Limb (tissue), 2 donors: ENCODE measurements around the gene PLA2G4F.
A peak's percentile ranks its signal among the peaks of the same experiment; 100 is the strongest.

Source experiments
- DNase-seq, 2 donors: peaks; one replicate each; pipeline ENCODE4 v3.0.0-alpha.2; 2016; ENCODE audit errors: extremely low spot score in 2 of 2

Gene PLA2G4F

DNA sequence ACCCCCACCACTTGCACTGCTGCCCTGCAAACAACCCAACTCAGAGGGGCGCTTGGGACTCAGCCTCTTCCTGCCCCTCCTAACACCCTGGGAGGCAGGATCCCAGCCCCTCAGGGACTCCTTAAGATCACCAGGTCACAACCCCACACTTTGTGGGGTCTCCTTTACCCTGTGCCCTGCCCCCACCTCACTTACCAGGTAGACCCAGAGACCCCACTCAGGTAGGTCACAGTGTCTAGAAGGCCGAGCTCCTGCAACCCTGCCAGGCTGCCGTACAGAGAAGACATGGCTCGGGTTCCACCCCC is 9.1 kb downstream of the PLA2G4F start:
- no peak for DNase-seq

DNA sequence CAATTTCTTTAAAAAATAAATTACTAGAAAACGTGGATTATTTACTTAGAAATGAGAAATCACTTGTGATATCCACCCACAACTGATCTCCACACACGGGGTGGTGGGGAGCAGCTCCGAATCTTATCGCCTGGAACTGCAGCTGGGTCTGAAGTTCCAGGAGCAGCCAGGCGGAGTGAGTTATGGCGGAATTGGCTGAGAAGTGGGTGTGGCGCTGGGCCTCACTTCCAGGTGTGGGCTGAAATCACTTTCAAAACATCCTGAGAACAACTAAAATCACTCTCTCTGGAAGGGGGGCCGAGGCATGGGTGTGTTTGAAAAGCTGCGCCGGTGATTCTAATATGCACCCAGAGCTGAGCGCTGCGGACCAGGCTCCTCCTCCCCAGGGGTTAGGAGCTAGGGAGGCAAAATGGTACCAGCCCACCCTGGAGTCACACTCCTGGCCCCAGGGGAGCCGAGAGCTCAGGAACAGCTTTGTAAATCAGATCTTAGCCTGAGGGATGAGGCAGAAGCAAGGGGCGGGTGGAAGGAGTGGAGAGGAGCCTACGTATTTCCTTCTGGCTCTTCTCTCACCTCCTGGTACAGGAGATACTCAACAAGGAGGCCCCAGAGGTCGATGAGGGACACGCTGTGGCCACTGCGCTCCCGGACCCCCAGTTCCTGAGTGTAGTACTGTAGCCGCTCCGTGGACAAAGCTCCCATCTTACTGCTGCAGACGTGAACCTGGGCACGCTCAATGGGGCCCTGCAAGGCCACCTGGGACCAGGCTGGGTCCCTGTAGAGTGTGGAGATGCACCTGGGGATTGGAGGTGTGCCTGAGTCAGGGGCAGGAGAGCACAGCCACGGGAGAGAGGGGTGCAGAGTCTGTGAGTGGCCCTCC is 9.6 kb downstream of the PLA2G4F start:
- DNase-seq: no peak

DNA sequence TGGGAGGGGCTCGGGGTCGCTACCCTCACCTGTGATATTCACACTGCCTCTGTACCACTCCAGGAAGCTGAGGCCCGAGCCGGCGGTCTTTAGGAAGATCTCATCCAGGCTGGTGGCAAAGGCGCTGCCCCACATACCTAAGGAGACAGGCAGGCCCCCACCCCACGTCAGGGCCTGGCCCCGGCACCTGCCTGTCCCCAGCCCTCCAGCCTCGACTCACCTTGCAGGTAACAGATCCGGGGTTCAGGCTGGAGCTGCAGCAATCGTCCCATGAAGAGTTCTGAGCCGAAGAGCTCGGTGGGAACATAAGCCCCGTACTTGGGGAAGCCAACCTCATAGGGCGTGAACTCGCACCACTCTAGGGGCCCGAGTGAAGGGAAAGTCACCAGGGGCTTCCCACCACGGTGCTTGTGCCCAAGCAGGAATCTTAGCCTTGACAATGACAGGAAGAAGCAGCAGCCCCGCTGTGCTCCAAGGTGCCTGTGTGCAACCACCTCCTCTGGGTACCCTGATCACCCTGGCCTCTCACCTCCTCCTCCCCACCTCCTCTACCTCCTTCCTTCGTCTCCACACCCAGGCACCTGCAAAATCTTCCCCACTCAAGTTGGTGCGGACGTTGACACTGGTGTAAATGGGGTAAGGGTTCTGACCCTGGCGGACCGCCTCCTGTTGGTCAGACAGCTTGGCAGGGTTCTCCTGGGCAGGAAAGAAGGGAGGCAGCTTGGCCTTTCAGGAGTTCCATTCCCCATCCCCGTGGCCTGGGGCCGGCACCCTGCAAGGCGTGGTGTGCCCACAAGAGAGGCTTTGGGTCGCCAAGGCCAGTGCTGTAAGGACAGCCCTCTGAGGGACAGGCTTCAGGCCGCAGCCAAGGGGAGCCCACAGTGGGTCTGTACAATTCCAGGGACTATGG is 10.6 kb downstream of the PLA2G4F start:
- DNase-seq: no peak

DNA sequence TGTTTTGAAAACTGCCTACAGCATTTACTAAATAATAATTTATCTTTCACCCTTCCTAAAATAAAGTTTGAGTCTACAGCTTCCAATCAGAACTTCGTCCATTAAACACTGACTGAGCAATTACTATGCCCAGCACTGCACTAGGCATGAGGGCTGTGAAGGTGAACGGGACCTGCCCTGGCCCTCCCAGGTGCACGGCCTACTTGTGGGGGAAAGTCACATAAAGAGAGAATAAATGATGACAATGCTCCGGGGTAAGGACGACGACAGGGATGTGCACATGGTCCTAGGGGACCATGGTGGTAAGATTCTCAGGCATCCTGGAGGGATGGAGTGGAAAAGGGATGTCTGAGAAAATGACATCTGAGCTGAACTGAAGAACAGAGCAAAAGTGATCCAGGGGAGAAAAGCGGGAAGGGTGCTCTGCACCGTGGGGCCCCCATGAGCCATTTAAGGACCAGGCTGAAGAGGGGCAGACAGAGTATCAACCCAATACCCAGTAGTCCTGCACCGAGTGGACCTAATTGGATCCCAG is 11.5 kb downstream of the PLA2G4F start:
- no peak for DNase-seq

DNA sequence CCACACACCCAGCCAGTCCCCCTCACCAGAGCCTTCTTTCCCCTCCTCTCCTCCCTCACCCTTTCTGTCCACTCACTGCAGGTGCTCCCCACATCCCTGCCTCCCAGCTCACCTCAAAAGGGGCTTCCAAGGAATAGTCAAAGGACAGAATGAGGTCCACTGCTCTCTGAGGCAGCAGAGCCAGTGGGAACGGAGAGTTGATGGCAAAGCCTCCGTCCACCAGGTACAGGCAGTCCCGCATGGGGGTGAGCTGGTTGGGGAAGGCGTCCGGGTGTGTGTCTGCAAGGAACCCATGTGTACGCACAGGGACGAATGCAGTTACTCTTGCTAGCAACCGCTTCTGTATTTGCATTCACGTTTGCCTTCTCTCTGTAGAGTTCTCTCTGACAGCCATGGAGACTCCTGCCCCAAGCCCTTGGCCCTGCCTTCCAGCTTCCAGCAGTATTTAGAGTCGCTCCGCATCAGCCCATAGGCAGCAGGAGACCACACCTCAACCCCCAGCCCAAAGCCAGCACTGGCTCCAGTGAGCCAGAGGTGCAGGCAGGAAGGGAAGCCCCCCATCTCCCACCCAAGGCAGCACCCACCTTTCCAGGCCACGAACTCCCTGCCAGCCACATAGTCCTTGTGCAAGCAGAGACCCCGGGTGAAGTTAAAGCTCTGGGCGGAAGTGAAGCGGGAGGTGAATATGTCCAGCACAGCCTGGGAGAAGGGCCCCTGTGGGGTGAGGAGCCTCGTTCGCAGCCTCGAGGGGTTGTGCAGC is 12.4 kb downstream of the PLA2G4F start:
- no peak for DNase-seq

- DNase-seq: no peak
Observed at GRCh38 chr15:42143356-42143755, 13.1 kb downstream of the PLA2G4F start.

- DNase-seq: no peak
Observed at GRCh38 chr15:42141795-42142667, 14.4 kb downstream of the PLA2G4F start.

DNA sequence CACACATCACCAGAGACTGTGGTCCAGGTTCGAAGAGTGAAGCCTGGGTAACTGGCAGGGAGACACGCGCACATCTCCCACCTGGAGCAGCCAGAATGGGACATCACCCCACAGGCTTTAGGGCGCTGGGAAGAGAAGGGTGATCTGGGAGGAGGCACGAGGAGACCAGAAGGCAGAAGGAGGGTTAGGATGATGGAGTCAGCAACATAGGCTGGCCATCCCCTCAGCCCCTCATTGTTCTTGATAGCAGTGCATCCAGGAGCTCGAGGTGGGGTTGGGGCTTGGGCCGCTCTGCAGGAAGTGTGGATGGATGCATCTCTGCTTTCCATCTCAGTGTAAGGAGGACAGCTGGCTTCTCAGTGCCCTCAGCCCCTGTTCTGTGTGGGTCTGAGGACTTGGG is 15.2 kb downstream of the PLA2G4F start:
- DNase-seq: no peak

- no peak for DNase-seq
Observed at GRCh38 chr15:42140383-42141070, 15.9 kb downstream of the PLA2G4F start.

GRCh38 chr15:42139596-42139995 is 16.8 kb downstream of the PLA2G4F start:
- DNase-seq: no peak

GRCh38 chr15:42138968-42139386 is 17.5 kb downstream of the PLA2G4F start:
- no peak for DNase-seq

GRCh38 chr15:42138411-42138810 is 18.0 kb downstream of the PLA2G4F start:
- no peak for DNase-seq

DNA sequence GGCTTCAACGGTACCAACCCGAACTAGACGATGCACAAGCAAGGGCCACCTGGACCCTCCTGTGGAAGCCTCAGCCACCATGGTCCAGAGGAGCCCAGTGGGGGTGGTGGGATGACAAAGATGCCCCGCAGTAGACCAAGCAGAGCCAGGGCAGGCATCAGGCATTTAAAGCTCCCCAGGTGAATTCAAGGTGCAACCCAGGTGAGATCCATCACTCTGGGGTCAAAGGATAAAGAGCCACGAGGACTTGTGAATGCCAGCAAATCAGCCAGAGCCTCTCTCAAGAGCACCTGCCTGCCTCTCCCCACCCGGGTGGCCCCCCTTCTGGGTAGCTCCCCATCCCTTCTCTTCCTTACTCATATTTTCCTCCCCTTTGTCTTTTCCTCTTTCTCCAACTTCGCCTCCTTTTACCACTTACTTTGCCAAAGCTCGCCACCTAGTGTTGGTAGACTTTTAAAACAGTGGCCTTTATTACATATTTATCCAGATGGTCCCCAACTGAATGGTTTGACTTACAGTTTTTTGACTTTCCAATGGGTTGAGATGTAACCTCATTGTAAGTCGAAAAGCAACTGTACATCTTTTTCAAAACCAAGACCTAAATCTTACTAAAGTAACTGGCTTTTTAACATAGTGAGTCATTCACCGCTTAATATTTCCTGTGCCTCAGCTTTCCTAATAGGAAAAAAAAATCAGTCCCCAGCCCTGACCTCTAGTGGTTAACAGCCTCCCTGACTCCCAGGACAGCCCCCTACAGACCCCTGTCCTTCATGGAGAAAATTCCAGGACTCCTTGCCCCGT is 18.8 kb downstream of the PLA2G4F start:
- DNase-seq: peak in 1 of 2 donors; percentile 76

DNA sequence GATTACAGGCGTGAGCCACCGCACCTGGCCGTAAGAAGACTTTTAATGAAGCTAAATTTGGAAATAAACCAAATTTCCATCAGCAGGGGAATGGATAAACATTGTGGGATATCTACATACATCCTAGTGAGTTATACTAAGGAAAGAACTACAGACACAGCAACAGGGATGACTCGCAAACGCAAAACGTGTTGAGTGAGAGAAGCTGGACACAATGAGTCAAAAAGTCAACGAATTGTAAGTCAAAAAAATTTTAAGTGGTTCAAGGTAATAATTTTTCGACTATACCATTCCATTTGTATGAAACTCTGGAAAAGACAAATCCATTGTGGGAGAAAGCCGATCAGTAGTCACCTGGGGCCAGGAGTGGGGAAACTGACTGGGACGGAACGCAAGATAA is 19.9 kb downstream of the PLA2G4F start:
- DNase-seq: no peak

DNA sequence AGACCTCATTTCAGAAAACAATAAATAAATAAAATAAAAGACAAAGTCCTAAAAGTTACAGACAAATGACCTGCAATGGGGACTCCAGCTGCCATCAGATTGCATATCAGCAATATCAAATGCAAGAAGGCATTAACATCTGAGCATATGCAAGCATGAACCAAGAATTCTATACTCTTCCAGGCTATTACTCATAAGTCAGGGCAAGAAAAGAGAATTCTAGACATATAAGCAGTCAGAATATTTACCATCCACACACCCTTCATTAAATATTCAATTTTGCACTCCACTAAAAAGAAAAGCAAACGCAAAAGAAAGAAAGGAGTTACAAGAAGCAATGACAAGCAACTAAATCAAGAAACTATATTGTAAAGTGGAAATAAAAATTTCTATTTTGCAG is 21.1 kb downstream of the PLA2G4F start:
- DNase-seq: no peak

GRCh38 chr15:42134617-42135245 is 21.7 kb downstream of the PLA2G4F start:
- no peak for DNase-seq

DNA sequence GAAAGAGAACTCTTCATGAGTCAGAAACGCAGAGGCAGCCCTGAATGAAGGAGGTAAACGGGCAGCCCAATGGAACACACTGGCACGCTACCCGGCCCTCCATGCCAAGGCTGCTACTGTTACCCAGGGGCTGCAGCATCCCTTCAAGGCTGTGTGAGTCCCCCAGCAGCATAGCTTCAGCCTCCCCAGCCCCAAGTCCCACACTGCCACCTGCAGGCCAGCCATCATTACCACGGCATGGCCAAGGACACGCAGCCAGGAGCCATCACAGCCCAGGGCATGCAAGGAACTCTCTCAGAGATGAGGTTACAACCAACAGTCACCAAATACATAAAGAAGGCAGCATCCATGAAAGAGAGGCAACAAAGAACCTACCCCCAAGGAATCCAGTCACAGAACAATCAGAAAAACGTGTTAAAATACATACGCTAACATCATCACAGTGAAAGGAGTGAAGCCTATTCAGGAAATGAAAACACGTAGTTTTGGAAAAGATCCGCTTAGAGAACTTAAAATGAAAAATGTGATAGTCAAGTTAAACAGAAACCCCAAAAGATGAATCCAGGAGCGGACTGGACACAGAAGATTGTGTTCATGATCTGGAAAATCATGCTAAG is 22.4 kb downstream of the PLA2G4F start:
- no peak for DNase-seq

DNA sequence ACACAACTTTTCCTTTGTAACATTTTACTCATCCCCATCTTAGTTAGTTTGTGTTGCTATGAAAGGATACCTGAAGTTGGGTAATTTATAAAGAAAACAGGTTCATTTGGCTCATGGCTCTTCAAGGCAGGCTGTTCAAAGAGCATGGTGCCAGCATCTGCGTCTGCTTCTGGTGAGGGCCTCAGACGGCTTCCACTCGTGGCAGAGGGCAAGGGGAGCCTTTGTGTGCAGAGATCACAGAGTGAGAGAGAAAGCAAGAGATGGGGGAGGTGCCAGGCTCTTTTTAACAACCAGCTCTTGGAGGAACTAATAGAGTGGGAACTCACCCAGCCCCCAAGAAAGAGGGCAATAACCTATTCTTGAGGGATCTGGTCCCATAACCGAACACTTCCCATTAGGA is 23.1 kb downstream of the PLA2G4F start:
- no peak for DNase-seq
